D721Med (cell line): ENCODE measurements around the gene MGLL.

ENCODE experiments used
- DNase-seq: peaks from one replicate; pipeline ENCODE4 v3.0.0; 2011; ENCODE audit warnings: low spot score; ENCODE audit not compliant: insufficient read length
- FAIRE-seq: peaks from 2 replicates; lab custom pipeline; 2011; peaks lifted over from hg19 to GRCh38; lab: Jason Lieb, UNC
- CTCF ChIP-seq: IDR thresholded peaks from 2 replicates; pipeline ENCODE4 v1.5.1; 2012; ENCODE audit warnings: mild to moderate bottlenecking, control low read depth; ENCODE audit not compliant: insufficient read depth; ENCODE audit errors: missing control alignments

The MGLL gene

GRCh38 chr3:127669541-127670228 lies 152.6 kb downstream of the MGLL start:
- TF ChIP-seq CTCF: no peak
- FAIRE-seq: no peak
- no peak for DNase-seq

- DNase-seq: no peak
- no peak for FAIRE-seq
- TF ChIP-seq CTCF: no peak
Observed at GRCh38 chr3:127668906-127669305, 153.4 kb downstream of the MGLL start.

GRCh38 chr3:127667119-127667681 lies 155.1 kb downstream of the MGLL start:
- TF ChIP-seq CTCF: no peak
- FAIRE-seq (no peak), DNase-seq (no peak)

GRCh38 chr3:127666676-127667075 lies 155.6 kb downstream of the MGLL start:
- no peak for TF ChIP-seq CTCF
- no peak for FAIRE-seq

GRCh38 chr3:127665586-127665985 lies 156.7 kb downstream of the MGLL start:
- no peak for TF ChIP-seq CTCF
- FAIRE-seq: no peak

More at GRCh38 chr3:127666676-127667075, 155.6 kb downstream of the MGLL start:
- DNase-seq: no peak

GRCh38 chr3:127665165-127665564 lies 157.2 kb downstream of the MGLL start:
- no peak for FAIRE-seq
- TF ChIP-seq CTCF: no peak
- no peak for DNase-seq

More at GRCh38 chr3:127665586-127665985, 156.7 kb downstream of the MGLL start:
- no peak for DNase-seq

- TF ChIP-seq CTCF: no peak
- FAIRE-seq (no peak), DNase-seq (no peak)
Observed at GRCh38 chr3:127663151-127663550, 159.2 kb downstream of the MGLL start.
